Stimulated activated naive CD8-positive, alpha-beta T cell treated with anti-CD3 and anti-CD28 coated beads, Interleukin-15, Interleukin-2, amounts not matched to agents 100 ng/mL and 50 ng/mL, for 24 hours (primary cell): ENCODE data around the gene ACO2.

Source experiments
- H3K27ac Mint-ChIP-seq: one replicate; pipeline ENCODE4 v1.8.0; 2021; ENCODE audit warnings: mild to moderate bottlenecking, mixed read lengths
- H3K27me3 Mint-ChIP-seq: one replicate; pipeline ENCODE4 v1.8.0; 2021; ENCODE audit warnings: mixed read lengths
- H3K36me3 Mint-ChIP-seq: one replicate; pipeline ENCODE4 v1.8.0; 2021; ENCODE audit warnings: low read depth, mixed read lengths
- H3K4me1 Mint-ChIP-seq: one replicate; pipeline ENCODE4 v1.8.0; 2021; ENCODE audit warnings: low read depth, mixed read lengths
- H3K4me3 Mint-ChIP-seq: one replicate; pipeline ENCODE4 v1.8.0; 2021; ENCODE audit warnings: mild to moderate bottlenecking, mixed read lengths
- H3K9me3 Mint-ChIP-seq: one replicate; pipeline ENCODE4 v1.8.0; 2021; ENCODE audit warnings: mixed read lengths

The ACO2 gene

DNA sequence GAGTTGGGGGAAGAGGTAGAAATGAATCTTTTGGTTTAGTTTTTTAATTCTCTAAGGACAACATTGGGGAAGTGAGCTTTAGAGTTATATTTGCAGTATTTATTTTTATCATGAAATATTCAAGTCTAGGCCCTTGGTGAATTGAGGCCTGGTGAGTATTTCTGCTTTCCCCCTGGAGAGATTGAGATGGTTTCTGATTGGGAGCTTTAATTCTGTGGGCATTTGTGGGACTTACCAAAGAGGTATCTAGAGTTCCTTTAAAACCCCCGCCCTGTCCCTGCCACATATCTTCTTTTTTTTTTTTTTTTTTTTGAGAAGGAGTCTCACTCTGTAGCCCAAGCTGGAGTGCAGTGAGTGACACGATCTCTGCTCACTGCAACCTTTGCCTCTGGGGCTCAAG lies 9.6 kb downstream of the ACO2 start:
- H3K27ac Mint-ChIP-seq, result peak overlapping the region; percentile 53
- peaks cover 7% of the 10 kb centered on the region for H3K36me3 Mint-ChIP-seq
- no peaks in the 10 kb centered on the region for H3K27me3 Mint-ChIP-seq
- peaks cover 61% of the 10 kb centered on the region for H3K4me1 Mint-ChIP-seq
- H3K9me3 Mint-ChIP-seq, result no peaks in the 10 kb centered on the region
- H3K4me3 Mint-ChIP-seq, result no peak overlapping the region

DNA sequence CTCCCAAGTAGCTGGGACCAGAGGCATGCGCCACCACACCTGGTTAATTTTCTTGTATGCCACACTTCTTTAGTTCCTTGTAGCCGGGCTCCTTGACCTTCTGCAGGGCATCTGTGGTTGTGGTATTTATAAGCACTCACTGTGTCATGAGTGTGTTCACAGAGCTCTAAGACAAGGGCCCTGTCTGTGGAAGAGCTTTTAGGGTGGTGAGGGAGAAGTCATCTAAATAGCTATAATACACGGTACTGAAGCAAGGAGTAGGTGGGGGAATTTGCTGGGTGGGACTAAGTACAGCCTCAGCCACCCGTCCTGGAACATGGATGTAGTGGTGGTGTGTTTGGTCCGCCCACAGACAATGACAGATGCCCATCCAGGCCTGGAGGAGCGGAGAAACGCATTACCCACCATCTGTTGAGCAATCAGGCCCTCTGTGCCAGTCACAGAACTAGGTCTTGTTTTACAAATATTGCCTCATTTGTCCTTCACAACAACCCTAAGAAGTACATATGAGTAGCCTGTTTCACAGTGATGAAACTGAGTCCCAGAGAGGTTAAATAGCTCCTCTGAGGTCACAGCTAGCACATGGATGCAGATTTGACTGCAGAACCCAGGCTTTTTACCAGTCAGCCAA lies 10.1 kb downstream of the ACO2 start:
- no peaks in the 10 kb centered on the region for H3K9me3 Mint-ChIP-seq
- peak overlapping the region; percentile 53 for H3K27ac Mint-ChIP-seq
- H3K36me3 Mint-ChIP-seq, result peaks cover 2% of the 10 kb centered on the region
- H3K4me3 Mint-ChIP-seq, result no peak overlapping the region
- H3K4me1 Mint-ChIP-seq, result peaks cover 60% of the 10 kb centered on the region
- no peaks in the 10 kb centered on the region for H3K27me3 Mint-ChIP-seq

- no peaks in the 10 kb centered on the region for H3K27me3 Mint-ChIP-seq
- no peaks in the 10 kb centered on the region for H3K36me3 Mint-ChIP-seq
- H3K9me3 Mint-ChIP-seq, result no peaks in the 10 kb centered on the region
- no peak overlapping the region for H3K4me3 Mint-ChIP-seq
- peaks cover 59% of the 10 kb centered on the region for H3K4me1 Mint-ChIP-seq
- peak overlapping the region; percentile 53 for H3K27ac Mint-ChIP-seq
Measured at GRCh38 chr22:41479671-41480396, 10.9 kb downstream of the ACO2 start.

DNA sequence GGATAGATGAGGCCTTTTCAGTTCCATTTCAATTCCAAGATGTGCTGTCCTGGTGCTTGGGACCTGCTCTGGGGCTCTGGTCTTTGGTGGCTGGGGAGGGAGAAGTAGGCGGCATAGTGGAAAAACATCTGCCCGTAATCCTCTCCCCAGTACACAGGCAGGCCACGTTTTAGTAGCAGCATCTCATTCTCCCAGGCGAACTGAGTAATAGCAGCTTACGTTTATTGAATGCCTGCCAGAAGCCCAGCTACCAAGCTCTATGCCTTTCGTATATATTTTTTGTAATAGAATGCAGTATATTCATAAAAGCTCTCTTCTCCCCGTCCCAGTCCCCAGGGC lies 11.4 kb downstream of the ACO2 start:
- Mint-ChIP-seq H3K4me3 (no peak overlapping the region), H3K27ac (no peak overlapping the region), H3K9me3 (no peaks in the 10 kb centered on the region), H3K4me1 (peaks cover 59% of the 10 kb centered on the region), H3K27me3 (no peaks in the 10 kb centered on the region), H3K36me3 (no peaks in the 10 kb centered on the region)

DNA sequence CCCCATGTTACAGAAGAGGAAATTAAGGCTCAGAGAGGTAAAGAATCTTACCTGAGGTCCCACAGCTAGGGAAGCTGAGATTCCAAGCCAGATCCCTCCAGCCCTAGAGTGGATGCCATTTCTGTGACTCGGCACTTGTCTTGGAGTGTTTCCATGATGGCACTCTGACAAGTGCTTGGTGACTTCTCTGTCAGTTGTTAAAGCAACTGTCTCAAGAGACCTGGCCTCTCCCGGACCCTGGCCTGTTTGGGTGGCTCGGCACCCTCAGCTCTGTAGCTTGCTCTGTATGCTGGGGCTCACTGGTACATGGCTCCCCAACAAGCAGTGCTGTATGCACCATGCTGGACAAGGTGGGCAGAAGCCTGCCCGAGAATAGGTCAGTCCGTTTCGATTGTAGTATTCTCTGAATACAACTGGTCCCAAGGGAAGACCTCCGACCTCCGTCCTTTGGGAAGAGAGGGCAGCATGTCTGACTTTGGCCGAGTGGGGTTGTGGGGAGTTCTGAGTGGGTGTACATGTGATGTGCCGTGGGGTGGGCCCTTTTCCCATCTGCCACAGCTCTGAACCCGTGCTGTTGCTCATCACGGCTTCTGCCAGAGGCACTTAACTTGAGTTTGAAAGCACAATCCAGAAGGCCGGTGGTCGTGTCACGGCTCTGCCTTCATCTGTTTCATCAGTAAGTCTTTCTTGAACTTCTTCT lies 12.4 kb downstream of the ACO2 start:
- Mint-ChIP-seq H3K4me1 (peaks cover 61% of the 10 kb centered on the region), H3K27ac (peak overlapping the region; percentile 9), H3K4me3 (no peak overlapping the region), H3K9me3 (no peaks in the 10 kb centered on the region), H3K36me3 (peaks cover 4% of the 10 kb centered on the region), H3K27me3 (no peaks in the 10 kb centered on the region)

GRCh38 chr22:41481925-41482318 lies 13.0 kb downstream of the ACO2 start:
- Mint-ChIP-seq H3K36me3 (peaks cover 6% of the 10 kb centered on the region), H3K27me3 (no peaks in the 10 kb centered on the region), H3K9me3 (no peaks in the 10 kb centered on the region), H3K4me1 (peaks cover 62% of the 10 kb centered on the region), H3K27ac (peak overlapping the region; percentile 9), H3K4me3 (no peak overlapping the region)

- H3K27ac Mint-ChIP-seq, result peak overlapping the region; percentile 64
- no peak overlapping the region for H3K4me3 Mint-ChIP-seq
- H3K9me3 Mint-ChIP-seq, result no peaks in the 10 kb centered on the region
- H3K36me3 Mint-ChIP-seq, result peaks cover 10% of the 10 kb centered on the region
- H3K27me3 Mint-ChIP-seq, result no peaks in the 10 kb centered on the region
- H3K4me1 Mint-ChIP-seq, result peaks cover 65% of the 10 kb centered on the region
Measured at GRCh38 chr22:41482319-41482935, 13.5 kb downstream of the ACO2 start.

DNA sequence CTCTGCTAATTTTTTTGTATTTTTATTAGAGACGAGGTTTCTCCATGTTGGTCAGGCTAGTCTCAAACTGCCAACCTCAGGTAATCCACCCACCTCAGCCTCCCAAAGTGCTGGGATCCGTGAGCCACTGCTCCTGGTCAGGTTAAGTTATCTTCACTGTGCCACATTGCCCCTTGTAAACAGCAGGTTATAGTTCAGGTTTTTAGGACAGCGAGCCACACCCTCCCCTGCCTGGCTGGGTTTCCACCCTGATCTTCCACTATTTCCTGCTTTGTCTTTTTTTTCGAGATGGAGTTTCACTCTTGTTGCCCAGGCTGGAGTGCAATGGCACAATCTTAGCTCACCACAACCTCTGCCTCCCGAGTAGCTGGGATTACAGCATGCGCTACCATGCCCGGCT lies 16.1 kb downstream of the ACO2 start:
- Mint-ChIP-seq H3K27ac (no peak overlapping the region), H3K27me3 (no peaks in the 10 kb centered on the region), H3K4me3 (no peak overlapping the region), H3K4me1 (peaks cover 46% of the 10 kb centered on the region), H3K9me3 (no peaks in the 10 kb centered on the region), H3K36me3 (peaks cover 10% of the 10 kb centered on the region)

GRCh38 chr22:41487037-41487935 lies 18.4 kb downstream of the ACO2 start:
- Mint-ChIP-seq H3K27me3 (no peaks in the 10 kb centered on the region), H3K27ac (no peak overlapping the region), H3K4me3 (no peak overlapping the region), H3K36me3 (peaks cover 15% of the 10 kb centered on the region), H3K4me1 (peaks cover 29% of the 10 kb centered on the region), H3K9me3 (no peaks in the 10 kb centered on the region)

- Mint-ChIP-seq H3K27ac (no peak overlapping the region), H3K36me3 (peaks cover 15% of the 10 kb centered on the region), H3K27me3 (no peaks in the 10 kb centered on the region), H3K9me3 (no peaks in the 10 kb centered on the region), H3K4me3 (no peak overlapping the region), H3K4me1 (peaks cover 22% of the 10 kb centered on the region)
Measured at GRCh38 chr22:41488076-41488475, 19.2 kb downstream of the ACO2 start.

GRCh38 chr22:41488596-41489385 lies 19.9 kb downstream of the ACO2 start:
- no peaks in the 10 kb centered on the region for H3K27me3 Mint-ChIP-seq
- H3K9me3 Mint-ChIP-seq, result no peaks in the 10 kb centered on the region
- H3K36me3 Mint-ChIP-seq, result peaks cover 15% of the 10 kb centered on the region
- H3K4me1 Mint-ChIP-seq, result peaks cover 20% of the 10 kb centered on the region
- H3K27ac Mint-ChIP-seq, result no peak overlapping the region
- no peak overlapping the region for H3K4me3 Mint-ChIP-seq

DNA sequence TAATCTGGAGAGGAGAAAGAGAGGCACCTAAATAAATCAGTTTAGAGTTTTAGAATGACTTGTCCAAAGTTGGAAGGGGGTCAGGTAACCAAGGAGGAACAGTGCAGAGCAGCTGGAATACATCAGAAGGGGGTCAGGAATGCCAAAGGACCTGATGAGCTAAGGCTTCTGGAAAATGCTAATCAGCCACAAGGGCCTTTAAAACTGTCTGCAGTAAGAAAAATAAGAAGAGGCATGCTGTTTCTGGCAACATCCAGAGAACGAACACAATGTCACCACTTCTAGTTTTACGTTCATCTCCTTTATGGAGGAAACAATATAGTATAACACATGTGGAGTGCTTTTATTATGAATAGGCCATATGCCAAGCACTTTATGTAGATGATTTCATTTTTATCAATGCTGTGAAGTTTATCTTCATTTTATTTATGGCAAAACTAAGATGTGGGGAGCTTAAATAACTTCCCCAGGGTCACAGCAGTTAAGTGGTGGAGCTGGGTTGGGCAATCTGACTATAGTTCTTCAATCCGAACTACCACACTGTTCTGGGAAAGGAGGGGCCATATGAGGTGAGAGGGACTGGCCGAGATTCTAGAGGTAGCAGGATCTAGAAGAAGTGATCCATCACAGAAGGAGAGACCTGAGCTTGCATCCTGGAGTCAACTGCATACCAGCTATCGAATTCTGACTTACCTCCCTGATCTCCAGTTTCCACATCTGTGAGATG lies 22.6 kb downstream of the ACO2 start:
- H3K36me3 Mint-ChIP-seq, result peaks cover 10% of the 10 kb centered on the region
- no peaks in the 10 kb centered on the region for H3K27me3 Mint-ChIP-seq
- no peaks in the 10 kb centered on the region for H3K9me3 Mint-ChIP-seq
- no peak overlapping the region for H3K27ac Mint-ChIP-seq
- peaks cover 13% of the 10 kb centered on the region for H3K4me1 Mint-ChIP-seq
- no peak overlapping the region for H3K4me3 Mint-ChIP-seq

GRCh38 chr22:41498303-41498835 lies 29.5 kb downstream of the ACO2 start:
- Mint-ChIP-seq H3K4me3 (no peak overlapping the region), H3K27ac (no peak overlapping the region), H3K9me3 (no peaks in the 10 kb centered on the region), H3K36me3 (peaks cover 14% of the 10 kb centered on the region), H3K4me1 (no peaks in the 10 kb centered on the region), H3K27me3 (no peaks in the 10 kb centered on the region)
